GM19468 (cell line): Measurements from ENCODE around the gene TUT7.
"Not testable (repeated sequence)": the region's sequence is repeated elsewhere in the genome, so short reads cannot be mapped to it uniquely, and the experiment has no call there.

ENCODE experiments used
- ATAC-seq: cut with Tn5 transposase; IDR thresholded peaks from one replicate; pipeline ENCODE4 v1.9.1; 2021; ENCODE audit warnings: mild to moderate bottlenecking, moderate library complexity, moderate number of reproducible peaks; ENCODE audit not compliant: unreplicated experiment; ENCODE audit errors: extremely low read depth

The TUT7 gene, protein sequence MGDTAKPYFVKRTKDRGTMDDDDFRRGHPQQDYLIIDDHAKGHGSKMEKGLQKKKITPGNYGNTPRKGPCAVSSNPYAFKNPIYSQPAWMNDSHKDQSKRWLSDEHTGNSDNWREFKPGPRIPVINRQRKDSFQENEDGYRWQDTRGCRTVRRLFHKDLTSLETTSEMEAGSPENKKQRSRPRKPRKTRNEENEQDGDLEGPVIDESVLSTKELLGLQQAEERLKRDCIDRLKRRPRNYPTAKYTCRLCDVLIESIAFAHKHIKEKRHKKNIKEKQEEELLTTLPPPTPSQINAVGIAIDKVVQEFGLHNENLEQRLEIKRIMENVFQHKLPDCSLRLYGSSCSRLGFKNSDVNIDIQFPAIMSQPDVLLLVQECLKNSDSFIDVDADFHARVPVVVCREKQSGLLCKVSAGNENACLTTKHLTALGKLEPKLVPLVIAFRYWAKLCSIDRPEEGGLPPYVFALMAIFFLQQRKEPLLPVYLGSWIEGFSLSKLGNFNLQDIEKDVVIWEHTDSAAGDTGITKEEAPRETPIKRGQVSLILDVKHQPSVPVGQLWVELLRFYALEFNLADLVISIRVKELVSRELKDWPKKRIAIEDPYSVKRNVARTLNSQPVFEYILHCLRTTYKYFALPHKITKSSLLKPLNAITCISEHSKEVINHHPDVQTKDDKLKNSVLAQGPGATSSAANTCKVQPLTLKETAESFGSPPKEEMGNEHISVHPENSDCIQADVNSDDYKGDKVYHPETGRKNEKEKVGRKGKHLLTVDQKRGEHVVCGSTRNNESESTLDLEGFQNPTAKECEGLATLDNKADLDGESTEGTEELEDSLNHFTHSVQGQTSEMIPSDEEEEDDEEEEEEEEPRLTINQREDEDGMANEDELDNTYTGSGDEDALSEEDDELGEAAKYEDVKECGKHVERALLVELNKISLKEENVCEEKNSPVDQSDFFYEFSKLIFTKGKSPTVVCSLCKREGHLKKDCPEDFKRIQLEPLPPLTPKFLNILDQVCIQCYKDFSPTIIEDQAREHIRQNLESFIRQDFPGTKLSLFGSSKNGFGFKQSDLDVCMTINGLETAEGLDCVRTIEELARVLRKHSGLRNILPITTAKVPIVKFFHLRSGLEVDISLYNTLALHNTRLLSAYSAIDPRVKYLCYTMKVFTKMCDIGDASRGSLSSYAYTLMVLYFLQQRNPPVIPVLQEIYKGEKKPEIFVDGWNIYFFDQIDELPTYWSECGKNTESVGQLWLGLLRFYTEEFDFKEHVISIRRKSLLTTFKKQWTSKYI (N-terminal part only)

DNA sequence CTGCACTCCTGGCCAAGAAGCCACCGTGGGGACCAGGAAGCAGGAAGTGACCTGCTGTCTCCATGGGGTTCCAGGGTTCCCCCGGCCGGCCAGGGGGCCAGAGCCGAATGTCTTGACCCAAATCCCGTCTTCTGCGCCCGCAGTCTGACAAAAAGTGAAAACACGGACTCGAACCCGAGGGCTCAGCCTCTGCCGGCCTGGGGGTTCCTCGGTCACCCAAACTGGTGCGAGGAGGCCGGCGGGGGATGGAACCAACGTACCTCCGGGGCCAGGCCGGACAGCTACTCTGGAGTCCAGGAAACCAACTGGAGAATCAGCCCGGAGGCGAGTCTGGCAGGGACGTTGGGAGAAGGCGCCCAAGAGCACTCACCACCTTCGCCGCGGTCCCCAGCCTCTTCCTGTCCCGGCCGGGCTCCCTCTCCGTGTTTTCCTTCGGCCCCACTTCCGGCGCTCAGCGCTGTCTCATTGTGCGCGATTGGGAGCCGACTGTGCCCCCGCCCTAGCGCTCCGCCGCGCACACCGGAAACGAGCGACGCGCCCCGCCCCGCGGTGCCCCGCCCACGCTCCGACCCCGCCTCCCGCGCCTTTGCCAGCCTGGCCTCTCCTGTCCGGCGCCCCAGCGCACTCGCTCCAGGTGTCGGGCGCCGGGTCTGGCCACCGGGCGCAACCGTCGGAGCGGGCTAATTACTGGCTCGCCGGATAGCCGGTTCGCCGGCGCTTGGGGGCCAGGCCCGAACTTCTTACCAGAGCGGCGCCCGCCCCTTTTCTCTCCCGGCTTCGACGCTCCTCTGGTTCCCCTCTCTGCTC, at the start of gene TUT7:
Gene TUT7, minus strand, starts transcription at position 400 of the 807 bp plus-strand sequence. CDS start 1,211 bp downstream, outside the sequence.
- ATAC-seq = peak; percentile 60

DNA sequence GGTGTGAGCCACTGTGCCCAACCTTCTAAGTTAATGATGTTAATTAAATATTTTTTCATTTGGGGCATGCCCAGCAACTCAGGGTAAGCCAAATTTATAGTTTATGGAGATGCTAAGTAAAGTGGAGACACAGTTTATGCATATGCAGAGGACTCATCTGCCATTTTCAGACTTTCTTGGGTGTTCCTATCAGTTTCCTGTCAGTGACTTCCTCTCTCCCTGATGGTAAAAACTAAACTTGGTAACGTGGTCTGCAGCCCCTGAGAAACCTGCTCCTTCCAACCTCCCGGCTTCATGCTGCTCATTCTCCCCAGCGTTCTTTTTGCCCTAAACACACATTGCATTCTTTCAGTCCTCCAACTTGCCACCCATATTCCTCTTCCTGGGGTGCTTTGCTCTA, 48.4 kb upstream of the TUT7 start:
- ATAC-seq = no peak

DNA sequence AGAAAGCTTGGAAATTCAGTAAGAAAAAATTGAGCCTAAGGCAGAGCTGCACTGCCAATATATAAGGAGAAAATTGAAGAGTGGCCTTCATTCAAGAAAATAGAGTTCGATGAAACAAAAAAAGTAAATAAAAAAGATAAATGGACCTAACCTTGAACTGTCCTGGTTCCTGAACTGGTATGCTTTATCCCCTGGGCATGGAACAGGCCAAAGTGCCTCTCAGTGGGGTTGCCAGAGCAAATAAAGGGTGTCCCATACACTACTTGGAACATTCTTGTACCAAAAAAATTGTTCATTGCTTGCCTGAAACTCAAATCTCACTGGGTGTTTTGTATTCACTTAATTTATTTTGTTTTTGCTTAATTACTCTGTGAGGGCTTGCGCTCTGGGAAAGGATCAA, 42.2 kb upstream of the TUT7 start:
- no peak for ATAC-seq

DNA sequence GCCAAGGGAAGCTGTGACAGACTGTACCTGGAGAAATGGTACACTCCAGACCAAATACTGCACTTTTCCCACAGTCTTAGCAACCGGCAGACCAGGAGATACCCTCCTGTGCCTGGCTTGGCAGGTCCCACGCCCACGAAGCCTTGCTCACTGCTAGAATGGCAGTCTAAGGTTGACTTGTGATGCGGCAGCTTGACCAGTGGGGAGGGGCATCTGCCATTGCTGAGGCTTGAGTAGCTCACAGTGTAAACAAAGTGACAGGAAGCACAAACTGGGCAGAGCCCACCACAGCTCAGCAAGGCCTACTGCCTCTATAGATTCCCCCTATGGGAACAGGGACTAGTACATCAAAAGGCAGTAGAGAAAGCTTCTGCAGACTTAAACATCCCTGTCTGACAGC, 36.0 kb upstream of the TUT7 start:
- not testable (repeated sequence) for ATAC-seq

GRCh38 chr9:86389628-86390027, 35.4 kb upstream of the TUT7 start:
- no peak for ATAC-seq

DNA sequence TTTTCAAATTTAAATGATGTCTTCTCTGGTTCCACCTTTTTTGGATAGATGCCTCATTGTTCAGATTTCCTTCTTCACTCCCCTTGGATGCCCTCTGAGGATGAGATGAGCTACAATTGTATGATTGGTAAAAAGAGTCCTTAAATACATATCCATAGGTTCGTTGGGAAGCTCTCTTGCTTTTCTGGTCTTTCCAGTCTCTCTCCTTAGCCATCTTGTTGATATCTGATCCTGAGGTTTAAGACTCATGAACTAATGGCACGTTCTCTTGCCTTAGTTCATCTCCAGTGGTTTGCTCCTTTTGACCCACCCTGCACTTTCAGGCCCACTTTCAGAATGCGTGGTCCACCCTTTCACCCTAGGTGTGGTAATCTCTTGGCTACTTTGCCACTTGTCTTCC, 33.2 kb upstream of the TUT7 start:
- no peak for ATAC-seq

- not testable (repeated sequence) for ATAC-seq
Measured at GRCh38 chr9:86383000-86383399, 28.8 kb upstream of the TUT7 start.

DNA sequence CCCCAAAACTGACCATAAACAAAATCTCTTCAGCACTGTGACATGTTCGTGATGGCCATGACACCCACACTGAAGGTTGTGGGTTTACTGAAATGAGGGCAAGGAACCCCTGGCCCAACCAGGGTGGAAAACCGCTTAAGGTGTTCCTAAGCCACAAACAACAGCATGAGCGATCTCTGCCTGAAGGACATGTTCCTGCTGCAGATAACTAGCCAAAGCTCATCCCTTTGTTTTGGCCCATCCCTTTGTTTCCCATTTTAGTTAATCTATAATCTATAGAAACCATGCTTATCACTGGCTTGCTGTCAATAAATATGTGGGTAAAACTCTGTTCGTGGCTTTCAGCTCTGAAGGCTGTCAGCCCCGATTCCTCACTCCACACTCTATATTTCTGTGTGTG, 21.8 kb upstream of the TUT7 start:
- ATAC-seq = no peak

DNA sequence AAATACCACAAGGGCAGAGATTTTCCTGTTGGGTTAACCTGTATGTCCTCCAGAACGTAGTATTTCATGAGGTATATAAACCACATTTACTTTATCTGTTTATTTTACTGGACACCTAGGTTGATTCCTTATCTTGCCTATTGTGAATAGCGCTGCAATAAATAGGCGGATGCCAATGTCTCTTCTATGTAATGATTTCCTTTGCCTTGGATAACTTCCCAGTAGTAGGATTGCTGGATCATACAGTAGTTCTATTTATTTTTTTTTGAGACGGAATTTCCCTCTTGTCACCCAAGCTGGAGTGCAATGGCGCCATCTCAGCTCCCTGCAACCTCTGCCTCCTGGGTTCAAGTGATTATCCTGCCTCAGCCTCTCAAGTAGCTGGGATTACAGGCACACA, 15.6 kb upstream of the TUT7 start:
- ATAC-seq = no peak

DNA sequence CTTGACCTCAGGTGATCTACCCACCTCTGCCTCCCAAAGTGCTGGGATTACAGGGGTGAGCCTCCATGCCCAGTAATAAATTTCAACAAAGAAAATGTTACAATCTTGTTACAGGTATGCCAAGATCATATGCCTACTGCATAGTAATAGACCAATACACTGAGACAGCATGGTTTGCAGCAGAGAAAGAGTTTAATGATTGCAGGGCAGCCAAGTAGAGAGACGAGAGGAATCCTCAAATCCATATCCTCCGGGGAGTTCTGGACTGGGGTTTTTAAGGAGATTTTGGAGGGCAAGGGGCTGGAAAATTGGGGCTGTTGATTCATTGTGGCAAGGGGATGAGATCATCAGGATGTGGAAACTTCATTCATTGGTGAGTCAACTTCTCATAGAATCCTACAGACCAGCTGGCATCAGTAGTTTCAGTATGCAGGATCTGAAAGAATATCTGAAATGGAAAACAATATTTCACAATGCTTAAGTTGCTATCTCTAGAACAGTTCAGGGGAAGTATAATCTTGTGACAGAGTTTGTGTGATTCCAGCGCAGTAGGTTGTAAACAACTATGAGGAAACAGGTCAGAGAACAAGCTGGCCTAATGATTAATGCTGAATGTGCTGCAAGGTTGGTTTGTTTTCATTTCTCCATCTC, 14.8 kb upstream of the TUT7 start:
- ATAC-seq = no peak

DNA sequence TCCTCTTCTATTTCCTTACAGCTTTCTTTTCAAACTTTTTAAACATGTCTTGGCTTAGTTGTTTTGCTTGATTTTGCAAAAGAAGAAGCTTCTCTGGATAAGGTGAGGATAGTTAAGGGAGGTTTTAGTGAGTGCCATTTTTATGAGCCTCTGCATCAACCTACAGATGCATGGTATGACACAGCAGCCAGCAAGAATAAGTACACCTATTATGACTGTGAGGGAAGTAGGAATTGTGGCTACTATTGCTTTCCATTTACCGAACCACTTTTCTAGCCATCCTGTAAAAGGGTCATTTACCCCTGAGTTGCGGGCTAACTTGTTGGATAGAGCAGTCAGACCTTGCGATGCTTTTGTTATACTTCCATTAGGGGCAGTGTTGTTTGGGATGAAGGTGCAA, 7.0 kb upstream of the TUT7 start:
- ATAC-seq = no peak

DNA sequence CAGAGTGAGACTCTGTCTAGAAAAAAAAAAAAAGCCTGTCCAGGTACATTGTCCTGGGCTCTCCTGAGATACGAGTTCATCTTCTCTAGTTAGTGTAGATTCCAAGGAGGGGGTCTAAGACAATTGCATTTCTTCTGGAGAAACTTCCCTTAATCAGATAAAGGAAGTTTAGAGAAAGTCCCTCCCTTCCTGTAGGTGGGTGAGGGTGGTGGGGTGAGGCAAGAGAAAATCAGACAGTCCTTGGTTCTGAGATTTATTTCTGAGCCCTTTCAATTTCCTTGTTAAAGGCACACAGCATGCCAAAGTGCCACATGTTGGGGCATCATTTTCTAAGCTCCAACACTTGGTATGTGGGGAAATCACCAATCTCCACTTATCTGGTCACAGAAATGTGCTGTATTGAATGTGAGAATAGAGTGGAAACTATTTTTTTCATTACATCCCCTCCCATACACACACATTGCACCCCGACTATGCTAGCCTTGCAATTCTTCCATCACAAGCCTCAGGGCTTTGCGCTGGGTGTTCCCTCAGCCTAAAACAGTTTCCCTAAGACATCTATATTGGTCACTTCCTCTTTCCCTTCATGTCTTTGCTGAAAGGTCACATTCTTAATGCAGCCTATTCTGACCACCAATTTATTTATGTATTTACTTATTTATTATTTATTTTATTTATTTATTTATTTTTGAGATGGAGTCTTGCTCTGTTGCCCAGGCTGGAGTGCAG, 5.1 kb upstream of the TUT7 start:
- ATAC-seq = no peak

DNA sequence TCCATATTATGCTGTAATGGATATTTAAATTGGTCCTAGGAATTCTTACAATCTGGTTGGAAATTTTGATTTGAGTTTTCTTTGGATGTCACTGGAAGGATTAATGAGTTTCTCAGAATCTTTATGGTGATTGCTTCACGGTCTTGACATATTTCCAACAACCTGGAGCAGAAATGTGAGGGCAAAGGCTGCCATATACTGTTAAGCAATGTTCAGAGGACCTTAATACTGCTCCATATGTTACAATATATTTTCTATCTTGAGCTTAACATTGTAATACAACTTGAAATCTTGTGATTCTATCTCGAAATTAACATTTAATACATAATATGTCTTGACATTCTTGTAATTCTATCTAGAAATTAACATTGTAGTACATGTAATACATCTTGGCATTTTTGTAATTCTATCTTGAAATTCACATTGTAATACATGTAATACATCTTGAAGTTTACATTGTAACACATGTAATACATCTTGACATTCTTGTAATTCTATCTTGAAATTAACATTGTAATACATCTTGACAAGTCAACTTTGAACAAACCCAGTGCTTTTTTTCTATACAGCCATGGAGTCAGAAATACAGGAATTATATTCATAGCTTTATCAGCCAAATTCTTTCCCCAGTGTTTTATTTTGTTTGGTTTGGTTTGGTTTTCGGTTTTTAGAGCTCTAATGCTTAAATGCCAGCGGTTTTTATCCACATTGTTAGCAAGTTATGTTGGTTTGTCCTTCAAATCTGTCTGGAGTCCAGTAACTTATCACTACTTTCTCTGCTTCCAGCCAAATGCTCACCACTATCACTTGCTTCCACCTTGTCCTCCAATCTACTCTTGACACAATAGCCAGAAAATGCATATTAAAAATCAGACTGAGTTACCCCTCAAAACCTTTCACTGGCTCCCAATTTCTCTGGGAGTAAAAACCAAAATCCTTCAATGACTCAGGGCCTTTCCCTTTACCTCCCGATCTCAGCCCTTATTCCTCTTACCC, 3.0 kb upstream of the TUT7 start:
- no peak for ATAC-seq

- no peak for ATAC-seq
Measured at GRCh38 chr9:86355814-86356213, 1.6 kb upstream of the TUT7 start.

DNA sequence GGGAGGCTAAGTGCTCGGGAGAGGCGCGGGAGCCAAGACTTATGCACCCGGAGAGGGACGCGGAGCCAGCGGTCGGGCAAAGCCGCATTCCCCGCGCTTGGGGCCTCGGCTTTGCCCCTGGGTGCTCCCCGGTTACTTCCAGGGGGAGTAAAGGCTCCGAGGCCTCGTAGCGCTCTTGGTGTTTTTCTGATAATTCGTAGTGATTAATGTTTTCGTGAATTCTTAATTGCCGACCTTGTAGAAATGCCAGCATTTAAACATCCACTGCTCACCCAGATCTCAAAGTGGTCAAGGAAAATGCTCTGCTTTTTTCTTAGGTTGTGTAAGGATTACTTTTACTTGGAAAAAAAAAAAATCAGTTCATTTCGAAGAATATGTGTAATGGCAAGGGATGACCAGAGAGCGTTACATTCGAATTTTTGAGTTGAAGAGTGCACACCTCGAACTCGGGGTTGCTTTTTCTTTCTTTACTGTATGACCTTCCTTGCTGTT, 654 bp upstream of the TUT7 start:
- no peak for ATAC-seq

- ATAC-seq = no peak
Measured at GRCh38 chr9:86353655-86354010, 577 bp downstream of the TUT7 start.

DNA sequence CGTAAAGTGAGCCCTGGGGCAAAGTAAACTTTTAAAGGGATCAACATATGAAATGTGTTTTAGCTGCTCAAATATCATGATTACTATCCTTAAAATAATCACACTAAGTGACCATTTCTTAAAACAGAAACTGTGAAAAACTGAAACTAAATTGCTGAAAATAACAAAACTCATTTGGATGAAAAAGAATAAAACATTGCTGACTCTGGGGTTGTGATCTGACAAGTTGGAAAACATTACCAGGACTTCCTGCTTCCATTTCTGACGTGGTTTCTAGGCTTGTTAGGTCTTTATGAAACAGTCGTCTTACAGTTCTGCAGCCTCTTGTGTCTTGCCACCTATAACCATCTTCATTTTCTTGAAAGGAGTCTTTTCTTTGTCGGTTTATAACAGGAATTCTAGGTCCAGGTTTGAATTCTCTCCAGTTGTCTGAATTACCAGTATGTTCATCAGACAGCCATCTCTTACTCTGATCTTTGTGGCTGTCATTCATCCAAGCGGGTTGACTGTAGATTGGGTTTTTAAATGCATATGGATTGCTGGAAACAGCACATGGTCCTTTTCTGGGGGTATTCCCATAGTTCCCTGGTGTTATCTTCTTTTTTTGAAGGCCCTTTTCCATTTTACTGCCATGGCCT, 1.7 kb downstream of the TUT7 start:
- ATAC-seq = no peak
